Measurements from ENCODE around the gene ZNF219.

Gene ZNF219

DNA sequence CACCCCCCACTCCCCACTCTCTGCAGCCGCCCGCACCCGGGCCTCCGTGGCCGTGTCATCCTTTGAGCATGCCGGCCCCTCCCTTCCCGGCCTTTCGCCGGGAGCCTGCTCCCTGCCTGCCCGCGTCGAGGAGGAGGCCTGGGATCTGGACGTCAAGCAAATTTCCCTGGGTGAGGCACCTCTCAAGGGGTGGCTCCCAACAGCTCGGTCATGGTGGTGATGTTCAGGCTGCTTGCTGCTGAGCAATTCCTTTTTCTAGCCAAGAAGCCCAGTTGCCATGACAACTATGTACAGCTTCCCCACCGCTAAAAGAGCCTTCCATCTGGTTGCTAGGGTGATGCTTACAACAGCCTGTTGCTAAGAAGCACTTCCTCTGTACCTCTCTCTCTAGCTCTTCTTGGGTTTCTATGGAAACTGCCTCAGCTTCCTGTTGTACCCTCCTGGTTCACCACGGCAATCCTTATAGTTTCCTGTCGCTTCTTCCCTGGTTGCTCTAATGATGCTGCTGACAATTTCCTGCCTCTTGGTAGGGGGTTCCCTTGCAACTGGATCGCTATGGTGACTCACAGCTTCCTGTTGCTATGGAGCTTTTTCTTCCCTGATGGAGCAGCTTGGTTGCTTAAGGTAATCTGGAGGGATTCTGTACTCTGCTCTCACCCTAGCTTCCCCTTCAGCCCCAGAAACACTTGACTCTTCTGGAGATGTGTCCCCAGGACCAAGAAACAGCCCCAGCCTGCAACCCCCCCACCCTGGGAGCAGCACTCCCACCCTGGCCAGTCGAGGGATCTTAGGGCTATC lies 11.0 kb downstream of the ZNF219 start:
- TF ChIP-seq ZNF274 (IDR thresholded peaks at IDR 0.05; ENCODE audit: low read depth, low read length) = no peak
- H3K4me3 ChIP-seq (ENCODE audit: low read length) = no peak overlapping the region

DNA sequence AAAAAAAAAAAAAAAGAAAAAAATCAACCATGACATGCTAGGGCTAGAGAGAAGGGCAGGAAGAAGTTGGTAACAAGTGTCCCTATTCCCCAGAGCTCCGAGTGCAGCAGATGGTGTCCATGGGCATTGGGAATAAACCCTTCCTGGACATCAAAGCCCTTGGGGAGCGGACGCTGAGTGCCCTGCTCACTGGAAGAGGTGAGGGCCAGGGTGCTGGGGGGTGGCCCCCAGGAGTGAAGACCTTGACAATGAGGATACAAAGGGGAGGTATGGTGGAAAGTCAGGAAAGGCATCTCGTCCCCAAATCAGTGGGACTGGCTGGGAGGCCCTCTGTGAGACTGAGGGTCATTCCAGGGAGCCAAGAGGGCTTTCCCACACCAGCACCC lies 11.6 kb downstream of the ZNF219 start:
- no peak overlapping the region for H3K4me3 ChIP-seq (ENCODE audit: low read length)
- TF ChIP-seq ZNF274 (IDR thresholded peaks at IDR 0.05; ENCODE audit: low read depth, low read length) = no peak

DNA sequence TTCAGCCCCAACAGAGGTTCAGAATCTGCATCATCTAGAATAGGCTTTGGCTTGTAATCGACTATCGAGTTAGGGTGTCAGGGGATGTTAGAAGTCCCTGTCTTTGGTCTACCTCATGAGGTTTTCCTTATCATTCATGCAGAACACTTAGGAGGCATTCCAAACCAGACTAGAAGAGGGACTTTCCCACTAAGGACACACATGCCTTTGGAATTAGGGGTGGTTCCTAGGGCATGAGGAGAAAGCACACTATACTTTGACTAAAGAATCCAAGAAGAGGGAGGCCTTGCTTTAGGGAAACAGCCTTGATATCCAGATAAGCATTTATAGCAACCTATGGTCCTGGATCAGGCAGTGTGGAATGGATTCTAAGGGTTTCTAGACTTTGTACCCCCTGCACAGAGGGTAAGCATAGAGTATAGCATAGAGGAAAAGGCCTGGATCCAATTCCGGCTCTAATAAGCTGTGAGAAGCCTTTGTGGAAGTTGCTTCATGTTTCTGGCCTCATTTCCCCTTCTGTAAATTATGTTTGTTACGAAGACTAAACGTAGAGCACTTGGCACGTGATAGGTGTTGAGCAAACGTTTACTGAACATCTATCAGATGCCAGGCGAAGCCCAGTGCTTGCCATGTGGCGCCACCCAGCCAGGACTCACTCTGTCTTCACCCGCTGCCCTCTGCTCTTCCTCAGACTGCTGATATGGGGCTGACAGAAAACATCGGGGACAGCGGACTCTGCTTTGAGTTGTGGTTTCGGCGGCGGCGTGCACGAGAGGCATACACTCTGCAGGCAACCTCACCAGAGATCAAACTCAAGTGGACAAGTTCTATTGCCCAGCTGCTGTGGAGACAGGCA lies 13.2 kb downstream of the ZNF219 start:
- H3K4me3 ChIP-seq (ENCODE audit: low read length) = no peak overlapping the region
- TF ChIP-seq ZNF274 (IDR thresholded peaks at IDR 0.05; ENCODE audit: low read depth, low read length) = no peak

DNA sequence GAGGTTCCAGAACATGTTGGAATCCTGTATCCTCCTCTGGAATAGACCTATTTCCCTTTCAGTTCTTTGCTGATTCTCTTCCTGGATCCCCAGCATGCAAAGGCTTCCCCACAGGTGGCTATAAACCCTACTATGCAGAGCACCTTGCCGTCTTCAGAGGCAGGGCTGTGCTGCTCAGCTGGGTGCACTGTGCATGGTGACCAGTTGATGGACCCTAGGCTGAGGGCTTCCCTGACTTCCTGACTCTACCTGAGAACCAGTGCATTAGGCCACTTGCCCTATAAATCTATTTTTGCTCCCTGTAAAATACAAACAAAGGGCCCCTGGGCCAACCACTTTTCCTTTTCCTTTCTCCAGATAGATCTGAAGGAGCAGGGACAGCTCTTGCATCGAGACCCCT lies 14.1 kb downstream of the ZNF219 start:
- TF ChIP-seq ZNF274 (IDR thresholded peaks at IDR 0.05; ENCODE audit: low read depth, low read length) = no peak
- H3K4me3 ChIP-seq (ENCODE audit: low read length) = no peak overlapping the region

DNA sequence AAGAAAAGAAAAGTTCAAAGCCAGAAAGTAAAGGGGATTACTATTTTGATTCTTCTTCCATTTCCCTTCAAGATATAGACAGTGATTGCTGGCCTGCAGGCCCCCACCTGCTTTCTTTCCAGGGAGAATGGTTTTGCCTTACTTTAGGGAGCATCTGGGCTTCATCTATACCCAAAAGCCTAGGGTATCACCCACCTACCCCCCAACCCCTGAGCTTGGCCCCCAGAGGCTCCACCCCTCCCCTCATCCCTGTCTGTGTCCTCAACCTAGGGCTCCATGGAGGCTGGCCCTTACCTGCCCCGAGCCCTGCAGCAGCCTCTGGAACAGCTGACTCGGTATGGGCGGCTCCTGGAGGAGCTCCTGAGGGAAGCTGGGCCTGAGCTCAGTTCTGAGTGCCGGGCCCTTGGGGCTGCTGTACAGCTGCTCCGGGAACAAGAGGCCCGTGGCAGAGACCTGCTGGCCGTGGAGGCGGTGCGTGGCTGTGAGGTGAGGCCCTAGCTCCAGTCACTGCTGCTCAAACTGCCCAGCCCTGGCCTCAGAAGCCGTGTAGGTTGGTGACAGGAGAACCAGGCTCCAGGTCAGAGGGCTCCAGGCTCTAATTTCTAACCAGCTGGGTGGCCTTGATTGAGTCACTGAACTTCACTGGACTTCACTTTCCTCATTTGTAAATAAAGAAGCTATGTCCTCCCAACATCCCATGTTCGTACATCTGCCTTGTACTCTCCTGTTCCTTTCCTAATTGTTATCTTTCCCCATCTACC lies 14.7 kb downstream of the ZNF219 start:
- H3K4me3 ChIP-seq (ENCODE audit: low read length) = no peak overlapping the region
- no peak for TF ChIP-seq ZNF274 (IDR thresholded peaks at IDR 0.05; ENCODE audit: low read depth, low read length)

DNA sequence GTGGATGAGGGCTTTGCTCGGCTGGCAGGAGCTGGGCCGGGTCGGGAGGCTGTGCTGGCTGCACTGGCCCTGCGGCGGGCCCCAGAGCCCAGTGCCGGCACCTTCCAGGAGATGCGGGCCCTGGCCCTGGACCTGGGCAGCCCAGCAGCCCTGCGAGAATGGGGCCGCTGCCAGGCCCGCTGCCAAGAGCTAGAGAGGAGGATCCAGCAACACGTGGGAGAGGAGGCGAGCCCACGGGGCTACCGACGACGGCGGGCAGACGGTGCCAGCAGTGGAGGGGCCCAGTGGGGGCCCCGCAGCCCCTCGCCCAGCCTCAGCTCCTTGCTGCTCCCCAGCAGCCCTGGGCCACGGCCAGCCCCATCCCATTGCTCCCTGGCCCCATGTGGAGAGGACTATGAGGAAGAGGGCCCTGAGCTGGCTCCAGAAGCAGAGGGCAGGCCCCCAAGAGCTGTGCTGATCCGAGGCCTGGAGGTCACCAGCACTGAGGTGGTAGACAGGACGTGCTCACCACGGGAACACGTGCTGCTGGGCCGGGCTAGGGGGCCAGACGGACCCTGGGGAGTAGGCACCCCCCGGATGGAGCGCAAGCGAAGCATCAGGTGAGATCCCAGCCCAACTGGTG lies 16.8 kb downstream of the ZNF219 start:
- H3K4me3 ChIP-seq (ENCODE audit: low read length) = no peak overlapping the region
- TF ChIP-seq ZNF274 (IDR thresholded peaks at IDR 0.05; ENCODE audit: low read depth, low read length) = no peak

DNA sequence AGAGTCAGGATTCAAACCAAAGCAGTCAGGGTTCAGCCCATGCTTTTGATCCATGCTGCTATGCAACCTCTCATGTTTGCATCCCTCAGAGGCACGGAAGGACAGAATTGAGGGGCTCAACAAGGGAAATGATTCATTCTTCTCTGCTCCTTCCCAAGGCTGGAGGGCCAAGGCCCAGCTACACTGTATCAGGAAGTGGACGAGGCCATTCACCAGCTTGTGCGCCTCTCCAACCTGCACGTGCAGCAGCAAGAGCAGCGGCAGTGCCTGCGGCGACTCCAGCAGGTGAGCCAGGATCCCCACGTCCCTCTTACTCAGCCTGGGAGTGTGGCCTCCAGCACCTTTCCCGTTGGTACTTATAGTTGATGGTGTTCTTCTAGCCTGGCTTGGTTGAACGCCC lies 19.7 kb downstream of the ZNF219 start:
- TF ChIP-seq ZNF274 (IDR thresholded peaks at IDR 0.05; ENCODE audit: low read depth, low read length) = no peak
- no peak overlapping the region for H3K4me3 ChIP-seq (ENCODE audit: low read length)

DNA sequence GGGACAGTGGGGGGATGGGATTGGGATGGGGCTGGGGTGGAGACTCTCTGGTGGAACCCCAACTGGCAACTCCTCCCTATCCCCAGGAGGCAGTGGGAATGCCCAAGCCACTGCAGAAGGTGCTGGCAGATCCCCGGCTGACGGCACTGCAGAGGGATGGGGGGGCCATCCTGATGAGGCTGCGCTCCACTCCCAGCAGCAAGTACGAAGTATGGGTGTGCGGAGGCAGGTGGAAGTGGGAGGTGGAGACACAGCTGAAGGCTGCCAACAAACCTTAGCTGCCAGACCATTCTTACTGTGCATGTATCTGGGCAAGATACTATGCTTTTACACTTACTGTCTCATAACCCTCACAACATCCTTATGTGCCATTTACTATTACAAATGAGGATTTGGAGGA lies 20.2 kb downstream of the ZNF219 start:
- no peak for TF ChIP-seq ZNF274 (IDR thresholded peaks at IDR 0.05; ENCODE audit: low read depth, low read length)

DNA sequence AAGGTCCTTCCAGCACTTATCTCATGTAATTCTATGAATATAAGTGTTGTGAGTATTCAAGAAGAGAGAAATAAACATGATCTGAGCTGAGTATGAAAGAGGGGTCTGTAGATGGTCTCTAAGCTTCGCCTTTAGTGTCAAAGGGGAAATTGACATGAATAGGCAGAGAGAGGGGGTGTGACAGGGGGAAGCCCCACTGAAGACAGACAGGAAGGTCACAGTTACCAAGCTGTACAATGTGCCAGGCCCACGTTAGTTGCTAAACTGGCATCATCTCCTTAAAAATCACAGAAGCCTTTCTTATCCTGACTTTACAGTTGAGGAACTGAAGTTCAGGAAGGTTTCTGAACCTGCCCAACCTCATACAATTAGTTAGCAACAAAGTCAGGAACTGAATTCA lies 20.8 kb downstream of the ZNF219 start:
- no peak overlapping the region for H3K4me3 ChIP-seq (ENCODE audit: low read length)
- no peak for TF ChIP-seq ZNF274 (IDR thresholded peaks at IDR 0.05; ENCODE audit: low read depth, low read length)

More for the DNA sequence above, 20.2 kb downstream of the ZNF219 start:
- no peak overlapping the region for H3K4me3 ChIP-seq (ENCODE audit: low read length)

DNA sequence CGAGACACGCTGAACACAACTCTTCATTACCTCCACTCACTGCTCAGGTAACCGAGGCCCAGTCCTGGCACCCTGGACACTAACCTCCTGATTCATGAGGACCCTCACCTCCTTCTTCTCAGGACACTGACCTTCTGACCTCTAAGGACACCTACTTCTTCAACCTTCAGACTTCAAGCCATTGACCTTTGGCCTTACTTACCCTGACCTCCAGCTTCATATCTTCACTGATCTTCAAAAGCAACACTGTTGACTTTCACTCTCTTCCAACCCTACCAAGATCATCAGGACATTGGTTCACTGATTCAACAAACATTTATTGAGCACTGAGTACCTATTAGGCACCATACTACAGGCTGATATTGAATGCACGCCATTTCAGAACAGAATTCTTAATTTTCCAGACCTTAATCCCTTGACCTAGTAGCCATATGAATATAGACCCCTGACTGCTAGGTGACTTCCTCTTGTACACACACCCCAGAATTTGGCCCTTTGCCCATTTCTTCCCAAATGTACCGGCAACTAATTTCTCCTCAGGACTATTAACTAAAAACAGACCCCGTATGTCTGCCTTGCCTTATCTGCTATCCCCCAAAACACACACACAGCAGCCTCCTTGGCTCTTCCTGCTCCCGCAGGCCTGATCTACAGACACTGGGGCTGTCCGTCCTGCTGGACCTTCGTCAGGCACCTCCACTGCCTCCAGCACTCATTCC lies 22.6 kb downstream of the ZNF219 start:
- TF ChIP-seq ZNF274 (IDR thresholded peaks at IDR 0.05; ENCODE audit: low read depth, low read length) = no peak
- no peak overlapping the region for H3K4me3 ChIP-seq (ENCODE audit: low read length)

DNA sequence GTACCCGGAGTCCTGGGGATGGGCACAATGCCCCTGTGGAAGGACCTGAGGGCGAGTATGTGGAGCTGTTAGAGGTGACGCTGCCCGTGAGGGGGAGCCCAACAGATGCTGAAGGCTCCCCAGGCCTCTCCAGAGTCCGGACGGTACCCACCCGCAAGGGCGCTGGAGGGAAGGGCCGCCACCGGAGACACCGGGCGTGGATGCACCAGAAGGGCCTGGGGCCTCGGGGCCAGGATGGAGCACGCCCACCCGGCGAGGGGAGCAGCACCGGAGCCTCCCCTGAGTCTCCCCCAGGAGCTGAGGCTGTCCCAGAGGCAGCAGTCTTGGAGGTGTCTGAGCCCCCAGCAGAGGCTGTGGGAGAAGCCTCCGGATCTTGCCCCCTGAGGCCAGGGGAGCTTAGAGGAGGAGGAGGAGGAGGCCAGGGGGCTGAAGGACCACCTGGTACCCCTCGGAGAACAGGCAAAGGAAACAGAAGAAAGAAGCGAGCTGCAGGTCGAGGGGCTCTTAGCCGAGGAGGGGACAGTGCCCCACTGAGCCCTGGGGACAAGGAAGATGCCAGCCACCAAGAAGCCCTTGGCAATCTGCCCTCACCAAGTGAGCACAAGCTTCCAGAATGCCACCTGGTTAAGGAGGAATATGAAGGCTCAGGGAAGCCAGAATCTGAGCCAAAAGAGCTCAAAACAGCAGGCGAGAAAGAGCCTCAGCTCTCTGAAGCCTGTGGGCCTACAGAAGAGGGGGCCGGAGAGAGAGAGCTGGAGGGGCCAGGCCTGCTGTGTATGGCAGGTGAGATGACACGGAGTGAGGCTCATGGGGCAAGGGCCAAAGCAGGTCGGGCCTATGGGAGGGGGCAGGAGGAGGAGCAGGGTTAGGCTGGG lies 23.8 kb downstream of the ZNF219 start:
- H3K4me3 ChIP-seq (ENCODE audit: low read length) = no peak overlapping the region
- TF ChIP-seq ZNF274 (IDR thresholded peaks at IDR 0.05; ENCODE audit: low read depth, low read length) = no peak

DNA sequence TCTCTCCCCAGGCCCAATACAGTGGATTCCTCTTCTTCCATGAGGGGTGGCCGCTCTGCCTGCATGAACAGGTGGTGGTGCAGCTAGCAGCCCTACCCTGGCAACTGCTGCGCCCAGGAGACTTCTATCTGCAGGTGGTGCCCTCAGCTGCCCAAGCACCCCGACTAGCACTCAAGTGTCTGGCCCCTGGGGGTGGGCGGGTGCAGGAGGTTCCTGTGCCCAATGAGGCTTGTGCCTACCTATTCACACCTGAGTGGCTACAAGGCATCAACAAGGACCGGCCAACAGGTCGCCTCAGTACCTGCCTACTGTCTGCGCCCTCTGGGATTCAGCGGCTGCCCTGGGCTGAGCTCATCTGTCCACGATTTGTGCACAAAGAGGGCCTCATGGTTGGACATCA lies 24.5 kb downstream of the ZNF219 start:
- no peak overlapping the region for H3K4me3 ChIP-seq (ENCODE audit: low read length)
- no peak for TF ChIP-seq ZNF274 (IDR thresholded peaks at IDR 0.05; ENCODE audit: low read depth, low read length)

All from GM08714 (cell line).